DND-41 (cell line): Measurements from ENCODE around the gene ZNF583.

Source experiments
- ATAC-seq: fragments of 200-7000 bp; cut with Tn5 transposase; 3 replicates; pipeline ENCODE4 v1.9.1; 2021; ENCODE audit warnings: low read depth; ENCODE audit not compliant: insufficient read depth
- DNase-seq: peaks from one replicate; pipeline ENCODE4 v3.0.0-alpha.2; 2020
- H2AFZ ChIP-seq: 2 replicates; pipeline ENCODE4 v1.6.0; 2012; ENCODE audit warnings: low read depth, low read length
- H3K27ac ChIP-seq: 2 replicates; pipeline ENCODE4 v1.5.1; 2012; ENCODE audit warnings: low read length, inconsistent platforms
- H3K27me3 ChIP-seq: fragments of 200-600 bp; sonication (generic); 2 replicates; pipeline ENCODE4 v1.6.0; 2012; ENCODE audit warnings: low read length, mild to moderate bottlenecking, inconsistent platforms; ENCODE audit not compliant: insufficient read depth, poor library complexity
- H3K36me3 ChIP-seq: 2 replicates; pipeline ENCODE4 v1.5.1; 2012; ENCODE audit warnings: low read length, inconsistent platforms; ENCODE audit not compliant: insufficient read depth
- H3K4me1 ChIP-seq: 2 replicates; pipeline ENCODE4 v1.5.1; 2012; ENCODE audit warnings: mild to moderate bottlenecking, low read length; ENCODE audit not compliant: insufficient read depth
- H3K4me2 ChIP-seq: 2 replicates; pipeline ENCODE4 v1.6.0; 2012; ENCODE audit warnings: mild to moderate bottlenecking, moderate library complexity, low read length, inconsistent platforms; ENCODE audit not compliant: insufficient read depth
- H3K4me3 ChIP-seq, 2 experiments: fragments of 200-600 bp in 1 of 2; shearing (Covaris generic) in 1 of 2; 2 replicates each; pipeline ENCODE4 v1.5.1; 2012 to 2016; ENCODE audit warnings: inconsistent platforms in 2 of 2, low read length in 2 of 2, mild to moderate bottlenecking in 2 of 2, low read depth in 1 of 2, moderate library complexity in 1 of 2
- H3K79me2 ChIP-seq: 2 replicates; pipeline ENCODE4 v1.6.0; 2012; ENCODE audit warnings: low read length, inconsistent platforms; ENCODE audit not compliant: insufficient read depth
- H3K9ac ChIP-seq: 2 replicates; pipeline ENCODE4 v1.6.0; 2012; ENCODE audit warnings: low read depth, mild to moderate bottlenecking, inconsistent platforms, low read length, moderate library complexity
- H3K9me3 ChIP-seq: 2 replicates; pipeline ENCODE4 v1.5.1; 2012; ENCODE audit warnings: low read length, moderate library complexity, mild to moderate bottlenecking, inconsistent platforms; ENCODE audit not compliant: insufficient read depth, severe bottlenecking
- H4K20me1 ChIP-seq: 2 replicates; pipeline ENCODE4 v1.6.0; 2012; ENCODE audit warnings: low read length; ENCODE audit not compliant: insufficient read depth
- EZH2 ChIP-seq: IDR thresholded peaks from 3 replicates; pipeline ENCODE4 v1.6.1; 2012; ENCODE audit warnings: borderline replicate concordance, low read depth, mild to moderate bottlenecking, moderate library complexity, low read length, inconsistent platforms; ENCODE audit not compliant: severe bottlenecking
- TF ChIP-seq, protein P1 (sequence below): IDR thresholded peaks from 2 replicates; pipeline ENCODE4 v1.5.1; 2012; ENCODE audit warnings: borderline replicate concordance, low read length, moderate library complexity, mild to moderate bottlenecking; ENCODE audit not compliant: poor library complexity, severe bottlenecking; ENCODE audit errors: extremely low read depth

The ZNF583 gene

DNA sequence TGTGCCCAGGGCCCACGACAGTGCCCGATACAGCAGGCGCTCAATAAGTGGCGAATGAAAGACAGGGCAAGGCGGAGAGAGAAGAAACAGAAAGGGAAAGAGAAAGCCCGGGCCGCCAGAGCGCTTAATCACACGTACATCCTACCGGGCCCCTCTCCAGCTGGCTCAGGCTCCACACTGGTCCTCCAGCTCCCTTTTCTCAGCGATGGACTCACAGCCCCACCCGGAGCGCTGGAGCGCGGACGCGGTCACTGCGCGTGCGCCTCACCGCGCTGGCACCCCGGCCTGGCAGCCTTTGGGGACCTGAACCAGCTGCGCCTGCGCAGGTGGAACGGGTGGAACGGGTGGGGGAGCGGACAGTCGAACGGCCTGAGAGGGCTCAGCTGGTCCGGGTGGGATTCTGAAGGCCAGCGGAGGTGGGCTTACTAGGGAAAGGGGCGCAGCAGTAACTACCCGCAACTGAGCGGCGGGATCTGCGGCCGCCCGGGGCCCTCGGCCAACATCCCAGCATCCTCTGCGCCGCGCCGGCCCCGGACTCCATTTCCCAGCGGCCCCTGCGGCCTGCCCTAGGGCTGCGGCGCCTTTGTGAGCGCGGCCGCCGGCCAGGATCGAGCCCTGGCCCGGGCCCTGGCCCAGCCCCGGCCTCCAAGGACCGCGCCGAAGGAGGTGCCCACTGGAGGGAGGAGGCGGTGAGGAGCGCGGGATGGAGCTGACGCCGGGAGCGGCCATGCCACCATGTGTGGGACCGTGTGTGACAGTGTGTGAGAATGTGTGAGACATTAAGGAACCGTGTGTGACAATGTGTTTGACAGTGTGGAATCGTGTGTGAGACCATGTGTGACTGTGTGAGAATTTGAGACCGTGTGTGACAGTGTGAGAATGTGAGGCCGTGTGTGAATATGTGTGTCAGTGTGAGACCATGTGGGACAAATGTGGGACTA lies at the start of gene ZNF583:
Gene ZNF583 (plus strand): TSS at position 569 of the 941 bp plus-strand sequence. CDS start 2,783 bp downstream, outside the sequence.
- Histone ChIP-seq H3K4me1 (peaks cover 30% of the 10 kb centered on the region), H4K20me1 (no peaks in the 10 kb centered on the region), H3K4me3 (peak within 1 kb of the TSS; percentile 57 to 89), H3K79me2 (peaks cover 27% of the 10 kb centered on the region), H3K4me2 (peak within 1 kb of the TSS; percentile 77), H3K9me3 (peaks cover 43% of the 10 kb centered on the region), H3K9ac (peak within 1 kb of the TSS; percentile 70), H2AFZ (peak within 1 kb of the TSS; percentile 97), H3K27ac (peak within 1 kb of the TSS; percentile 92), H3K27me3 (no peaks in the 10 kb centered on the region), H3K36me3 (peaks cover 33% of the 10 kb centered on the region)
- ATAC-seq, result peak; percentile 89
- DNase-seq, result peak; percentile 89
- TF ChIP-seq, protein P1, sequence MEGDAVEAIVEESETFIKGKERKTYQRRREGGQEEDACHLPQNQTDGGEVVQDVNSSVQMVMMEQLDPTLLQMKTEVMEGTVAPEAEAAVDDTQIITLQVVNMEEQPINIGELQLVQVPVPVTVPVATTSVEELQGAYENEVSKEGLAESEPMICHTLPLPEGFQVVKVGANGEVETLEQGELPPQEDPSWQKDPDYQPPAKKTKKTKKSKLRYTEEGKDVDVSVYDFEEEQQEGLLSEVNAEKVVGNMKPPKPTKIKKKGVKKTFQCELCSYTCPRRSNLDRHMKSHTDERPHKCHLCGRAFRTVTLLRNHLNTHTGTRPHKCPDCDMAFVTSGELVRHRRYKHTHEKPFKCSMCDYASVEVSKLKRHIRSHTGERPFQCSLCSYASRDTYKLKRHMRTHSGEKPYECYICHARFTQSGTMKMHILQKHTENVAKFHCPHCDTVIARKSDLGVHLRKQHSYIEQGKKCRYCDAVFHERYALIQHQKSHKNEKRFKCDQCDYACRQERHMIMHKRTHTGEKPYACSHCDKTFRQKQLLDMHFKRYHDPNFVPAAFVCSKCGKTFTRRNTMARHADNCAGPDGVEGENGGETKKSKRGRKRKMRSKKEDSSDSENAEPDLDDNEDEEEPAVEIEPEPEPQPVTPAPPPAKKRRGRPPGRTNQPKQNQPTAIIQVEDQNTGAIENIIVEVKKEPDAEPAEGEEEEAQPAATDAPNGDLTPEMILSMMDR, result no peak
- TF ChIP-seq EZH2, result no peak

DNA sequence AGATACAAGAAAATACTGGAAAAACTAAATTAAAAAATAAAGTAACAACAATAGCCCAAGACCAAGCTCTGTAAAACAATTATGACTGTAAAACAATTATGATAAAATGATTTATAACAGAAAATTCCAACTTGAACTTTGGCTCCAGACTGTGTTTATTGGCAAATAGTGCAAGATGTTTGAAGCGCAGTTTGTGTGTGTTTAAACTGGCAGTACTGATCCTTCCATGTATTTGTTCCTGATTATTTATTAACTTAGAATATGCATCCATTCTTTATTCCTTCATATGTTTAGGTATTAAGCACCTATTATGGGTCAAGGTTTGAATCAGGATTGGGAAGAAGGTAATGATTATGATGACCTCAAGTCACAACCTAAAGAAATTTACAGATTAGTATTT lies 48.6 kb upstream of the ZNF583 start:
- Histone ChIP-seq H3K27ac (no peak overlapping the region), H3K79me2 (no peaks in the 10 kb centered on the region), H3K36me3 (no peaks in the 10 kb centered on the region), H3K9ac (no peak overlapping the region), H3K27me3 (no peaks in the 10 kb centered on the region), H3K4me3 (no peak overlapping the region), H3K4me1 (no peaks in the 10 kb centered on the region), H3K4me2 (no peak overlapping the region), H4K20me1 (no peaks in the 10 kb centered on the region), H2AFZ (no peak overlapping the region), H3K9me3 (no peaks in the 10 kb centered on the region)
- TF ChIP-seq, protein P1, result no peak
- no peak for TF ChIP-seq EZH2
- ATAC-seq (no peak), DNase-seq (no peak)

DNA sequence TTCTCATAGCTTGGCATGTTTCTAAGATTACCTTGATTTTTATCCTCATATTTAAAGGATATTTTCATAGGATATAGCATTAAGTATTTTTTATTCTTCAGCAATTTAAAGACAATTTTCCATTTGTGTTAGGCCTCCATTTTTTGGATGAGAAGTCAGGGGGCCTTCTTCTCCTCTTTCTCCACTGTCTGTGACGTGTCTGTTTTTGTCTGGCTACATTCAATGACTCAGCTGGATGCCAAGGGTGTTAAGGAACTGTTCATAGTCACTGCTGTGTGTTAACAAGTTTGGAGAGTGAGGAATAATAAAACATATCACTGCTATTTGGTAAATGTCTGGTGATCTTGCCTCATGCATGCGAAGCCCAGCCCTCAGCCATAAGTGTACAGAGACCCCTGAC lies 47.2 kb upstream of the ZNF583 start:
- Histone ChIP-seq H3K9ac (no peak overlapping the region), H3K36me3 (no peaks in the 10 kb centered on the region), H3K9me3 (peaks cover 4% of the 10 kb centered on the region), H2AFZ (no peak overlapping the region), H4K20me1 (no peaks in the 10 kb centered on the region), H3K4me3 (no peak overlapping the region), H3K27me3 (no peaks in the 10 kb centered on the region), H3K79me2 (no peaks in the 10 kb centered on the region), H3K27ac (no peak overlapping the region), H3K4me1 (no peaks in the 10 kb centered on the region), H3K4me2 (no peak overlapping the region)
- TF ChIP-seq EZH2, result no peak
- TF ChIP-seq, protein P1, result no peak
- no peak for DNase-seq
- ATAC-seq, result no peak
